K562 (cell line): ENCODE data around the gene GPR153. TPM values are rescaled to one million over a fixed set of nuclear protein-coding genes. Genes with fewer than 3 reads are reported as not detected.

Experiments
- ATAC-seq: fragments of 200-7000 bp; cut with Tn5 transposase; 3 replicates; pipeline ENCODE4 v1.9.1; 2020; ENCODE audit warnings: moderate library complexity
- BruUV-seq: library from RNA; stranded (reverse); fragments of 400-500 nt; replicated peaks from 2 replicates; lab custom pipeline; 2021; lab: Mats Ljungman, UMichigan
- CTCF ChIA-PET: fragments of 300-600 bp; formaldehyde crosslinking; extraction: SDS; loops from one replicate; lab custom pipeline; 2021; ENCODE audit warnings: low intra/inter-chr PET ratio; lab: Yijun Ruan, JAX
- POLR2A ChIA-PET: fragments of 300-600, 350-650 bp; sonication (Branson Sonifier 250); formaldehyde crosslinking; extraction: SDS; loops from one replicate; lab custom pipeline; 2021; ENCODE audit warnings: antibody characterized with exemption, inconsistent platforms; lab: Yijun Ruan, JAX
- DNase-seq, 4 experiments: peaks; one replicate each; pipeline versions ENCODE4 v3.0.0 to v3.0.0-alpha.2; 2011 to 2018; ENCODE audit warnings: low spot score in 3 of 4, mixed read lengths in 3 of 4; ENCODE audit errors: extremely low read depth in 1 of 4
- FAIRE-seq: peaks from 2 replicates; lab custom pipeline; 2011; peaks lifted over from hg19 to GRCh38; lab: Jason Lieb, UNC
- H2AFZ ChIP-seq: 2 replicates; pipeline ENCODE4 v1.6.0; 2011; ENCODE audit warnings: low read depth, low read length, control low read depth, inconsistent platforms
- H3K27ac ChIP-seq: fragments of 200-600 bp; 3 replicates; pipeline ENCODE4 v1.8.0; 2011; ENCODE audit warnings: low read depth, mild to moderate bottlenecking, control low read depth, inconsistent platforms, low read length, moderate library complexity, mixed read lengths; ENCODE audit errors: extremely low read depth
- H3K27me3 ChIP-seq, 2 experiments: fragments of 300-600 bp in 1 of 2; 2 replicates in 1 of 2; 3 replicates in 1 of 2; pipeline versions ENCODE4 v1.6.0 to v1.8.0; 2011; ENCODE audit warnings: inconsistent platforms in 2 of 2, low read length in 2 of 2, mild to moderate bottlenecking in 1 of 2, mixed read lengths in 1 of 2, moderate library complexity in 1 of 2; ENCODE audit not compliant: control insufficient read depth in 2 of 2, insufficient read depth in 2 of 2
- H3K36me3 ChIP-seq: fragments of 300-600 bp; 3 replicates; pipeline ENCODE4 v1.8.0; 2011; ENCODE audit warnings: mild to moderate bottlenecking, low read length, inconsistent platforms; ENCODE audit not compliant: control insufficient read depth, insufficient read depth
- H3K4me1 ChIP-seq, 2 experiments: fragments of 200-600 bp in 1 of 2; replicated peaks in 1 of 2; 2 replicates in 1 of 2; 3 replicates in 1 of 2; pipeline versions ENCODE4 v1.5.1 to v1.8.0; 2011; ENCODE audit warnings: inconsistent platforms in 2 of 2, low read length in 2 of 2, mild to moderate bottlenecking in 1 of 2, mixed read lengths in 1 of 2, moderate library complexity in 1 of 2; ENCODE audit not compliant: control insufficient read depth in 2 of 2, insufficient read depth in 2 of 2
- H3K4me2 ChIP-seq: 2 replicates; pipeline ENCODE4 v1.6.1; 2011; ENCODE audit warnings: low read length, control low read depth, inconsistent platforms, mixed read lengths; ENCODE audit not compliant: insufficient read depth
- H3K4me3 ChIP-seq: fragments of 200-600 bp; sonication (generic), shearing (Covaris generic); 2 replicates; pipeline ENCODE4 v1.5.1; 2016; ENCODE audit warnings: control low read depth, inconsistent platforms
- H3K79me2 ChIP-seq: fragments of 200-600 bp; 3 replicates; pipeline ENCODE4 v1.8.0; 2011; ENCODE audit warnings: low read length, inconsistent platforms; ENCODE audit not compliant: control insufficient read depth, insufficient read depth
- H3K9ac ChIP-seq, 2 experiments: 2 replicates each; pipeline versions ENCODE4 v1.6.0 to v1.6.1; 2011; ENCODE audit warnings: low read depth in 2 of 2, low read length in 2 of 2, control low read depth in 1 of 2, inconsistent platforms in 1 of 2, mild to moderate bottlenecking in 1 of 2, mixed read lengths in 1 of 2; ENCODE audit not compliant: insufficient read depth in 1 of 2
- H3K9me1 ChIP-seq: one replicate; pipeline ENCODE4 v1.6.0; 2011; ENCODE audit warnings: inconsistent platforms, mild to moderate bottlenecking, low read length, moderate library complexity; ENCODE audit not compliant: control insufficient read depth, insufficient read depth
- H3K9me3 ChIP-seq: replicated peaks from 2 replicates; pipeline ENCODE4 v1.5.1; 2011; ENCODE audit warnings: low read depth, low read length, inconsistent platforms; ENCODE audit not compliant: control insufficient read depth, insufficient read depth
- H4K20me1 ChIP-seq: replicated peaks from 2 replicates; pipeline ENCODE4 v1.6.1; 2011; ENCODE audit warnings: low read length, inconsistent platforms, mixed read lengths; ENCODE audit not compliant: control insufficient read depth, insufficient read depth
- BHLHE40 ChIP-seq: IDR thresholded peaks from 2 replicates; pipeline ENCODE4 v1.6.1; 2011; ENCODE audit warnings: low read length, improper control_type of control experiment
- CCNT2 ChIP-seq: IDR thresholded peaks from 2 replicates; pipeline ENCODE4 v1.6.1; 2011; ENCODE audit warnings: borderline replicate concordance, low read depth, mild to moderate bottlenecking, moderate library complexity, mixed read lengths, low read length; ENCODE audit not compliant: insufficient read length; ENCODE audit errors: extremely low read depth
- CREB3L1 ChIP-seq: fragments of 450-650 bp; IDR thresholded peaks from 2 replicates; pipeline ENCODE4 v1.6.1; 2014; ENCODE audit warnings: low read depth, mild to moderate bottlenecking, moderate library complexity, borderline replicate concordance
- GABPB2 ChIP-seq: fragments of 250-450 bp; sonication (Bioruptor Pico); conservative IDR thresholded peaks from 2 replicates; pipeline ENCODE4 v1.5.1; 2021; ENCODE audit warnings: mild to moderate bottlenecking
- KAT2B ChIP-seq: IDR thresholded peaks from one replicate; pipeline ENCODE4 v1.6.1; 2012; ENCODE audit warnings: low read depth, mild to moderate bottlenecking, control low read depth, inconsistent platforms, low read length, moderate library complexity
- KLF6 ChIP-seq: fragments of 250-450 bp; sonication (Bioruptor Pico); IDR thresholded peaks from 2 replicates; pipeline ENCODE4 v1.4.0; 2020; ENCODE audit warnings: mild to moderate bottlenecking, moderate library complexity, borderline replicate concordance
- LEF1 ChIP-seq: fragments of 450-650 bp; IDR thresholded peaks from 2 replicates; pipeline ENCODE4 v1.6.1; 2016; ENCODE audit warnings: mild to moderate bottlenecking
- NONO ChIP-seq, 2 experiments: fragments of 200-400 bp in 1 of 2; fragments of 450-650 bp in 1 of 2; formaldehyde crosslinking in 1 of 2; IDR thresholded peaks; 2 replicates each; pipeline ENCODE4 v1.6.1; 2017; ENCODE audit warnings: low read depth in 2 of 2, mild to moderate bottlenecking in 2 of 2, moderate library complexity in 2 of 2, low read length in 1 of 2
- NUFIP1 ChIP-seq: fragments of 450-650 bp; IDR thresholded peaks from 2 replicates; pipeline ENCODE4 v1.6.1; 2018; ENCODE audit not compliant: partially characterized antibody
- PHB ChIP-seq: fragments of 250-450 bp; sonication (Bioruptor Pico); IDR thresholded peaks from 2 replicates; pipeline ENCODE4 v1.5.0; 2021
- POLR2AphosphoS5 ChIP-seq: IDR thresholded peaks from 2 replicates; pipeline ENCODE4 v1.6.1; 2011; ENCODE audit warnings: mild to moderate bottlenecking, low read depth, low read length, moderate library complexity; ENCODE audit not compliant: control insufficient read depth, insufficient read depth
- SIRT6 ChIP-seq: IDR thresholded peaks from one replicate; pipeline ENCODE4 v1.6.1; 2012; ENCODE audit warnings: low read depth, mild to moderate bottlenecking, control low read depth, inconsistent platforms, low read length, moderate library complexity
- THRB ChIP-seq: fragments of 450-650 bp; formaldehyde crosslinking; conservative IDR thresholded peaks from 2 replicates; pipeline ENCODE4 v1.4.0; 2022; ENCODE audit warnings: mild to moderate bottlenecking, missing genetic modification characterization
- ZNF408 ChIP-seq: fragments of 250-450 bp; sonication (Bioruptor Pico); IDR thresholded peaks from 2 replicates; pipeline ENCODE4 v1.4.0; 2020; ENCODE audit warnings: low read depth, mild to moderate bottlenecking, moderate library complexity
- ZNF512 ChIP-seq: IDR thresholded peaks from 2 replicates; pipeline ENCODE4 v1.6.1; 2016; ENCODE audit warnings: missing genetic modification characterization, missing compliant biosample characterization
- WGBS: fragments of 100-300 bp; shearing (Covaris generic); methylation state at CpG from one replicate; pipeline ENCODE4 v1.1.6; 2016; ENCODE audit warnings: low coverage, mixed read lengths; ENCODE audit not compliant: insufficient coverage; ENCODE audit errors: missing lambda C conversion rate; 5-methylcytosine and 5-hydroxymethylcytosine counted together
- in situ Hi-C: fragments of 300-500 bp; cut with MboI; formaldehyde crosslinking; loops from 4 replicates; pipeline ENCODE4 v1.15.0; 2018; ENCODE audit warnings: inconsistent platforms, mixed read lengths
- intact Hi-C: fragments of 100-400 bp; cut with micrococcal nuclease; formaldehyde crosslinking; loops from 2 replicates; pipeline ENCODE4 v1.14.2; 2022
- polyA plus RNA-seq, 8 experiments: library from polyadenylated mRNA; depleted of rRNA in 4 of 8; stranded (reverse) in 5 of 8; unstranded in 3 of 8; fragments of >200 nt; fragmentation: Nextera tagmentation in 2 of 8; fragmentation: Illumina TruSeq in 1 of 8; extraction: Ambion mirVana in 2 of 8; extraction: Trizol in 1 of 8; gene quantifications; 2 replicates each; pipeline versions ENCODE4 v1.2.1 to v1.2.3, GENCODE V29; 2011 to 2014; ENCODE audit warnings: inconsistent platforms in 1 of 8, missing spikeins in 1 of 8
- total RNA-seq, 7 experiments: library from RNA; depleted of rRNA in 6 of 7; stranded (reverse); fragments of >200 nt in 6 of 7; fragmentation: Illumina TruSeq in 2 of 7; extraction: Trizol in 2 of 7; gene quantifications; 2 replicates each; pipeline versions ENCODE4 v1.2.1 to v1.2.3, GENCODE V29; 2011 to 2021; ENCODE audit warnings: low replicate concordance in 1 of 7
- TF ChIP-seq, protein P1 (sequence below): fragments of 250-450 bp; sonication (Bioruptor Pico); IDR thresholded peaks from 2 replicates; pipeline ENCODE4 v1.4.0; 2020

Gene GPR153
- total and polyA plus RNA-seq, 9 of the 15 experiments (the other 6 are each of a cell fraction or from before 2014, with no cell fraction given), result 0.01 to 1.5 (median 0.51) TPM

- no peak overlapping the region for H3K4me3 ChIP-seq
- H3K9me3 ChIP-seq, result no peaks in the 10 kb centered on the region
- no TSS peak for BruUV-seq
- ChIA-PET POLR2A (interaction anchor here (0.6 to 1.9 kb wide), 6 partner anchors 12 to 127 kb away, joined by 3 to 8 read pairs (median 4); partner anchors contain the start of gene RPL22), CTCF (no interaction called here)
- no peak overlapping the region for H2AFZ ChIP-seq
- intact Hi-C loops, result no loop called here
- ATAC-seq (no peak), FAIRE-seq (no peak), DNase-seq (no peak)
- H3K27ac ChIP-seq, result no peak overlapping the region
- H3K79me2 ChIP-seq, result peaks cover 36% of the 10 kb centered on the region
- H3K36me3 ChIP-seq, result peaks cover 62% of the 10 kb centered on the region; the same call in 2 of the 3 replicates
- H3K27me3 ChIP-seq, result no peaks in the 10 kb centered on the region
- H3K4me2 ChIP-seq, result no peak overlapping the region
- no peaks in the 10 kb centered on the region for H4K20me1 ChIP-seq
- in situ Hi-C loops, result no loop called here
- H3K9me1 ChIP-seq, result peaks cover 4% of the 10 kb centered on the region
- H3K9ac ChIP-seq, result 0 out of 4 replicates have a peak overlapping the region, but pooled peaks of 1 of the 2 experiments have one; percentile 21
- H3K4me1 ChIP-seq, result peaks cover 4 to 54% of the 10 kb centered on the region in 2 experiments; a peak in 4 of 5 replicates
- WGBS, result 94% methylated on average over 10 of the region's 16 CpGs
- no peak for TF ChIP-seq ZNF408 (CRISPR knock-in tag)
- TF ChIP-seq NONO (IDR thresholded peaks at IDR 0.05; ENCODE audit: low read depth in 2 of 2, low read length in 1 of 2), result no peak
- TF ChIP-seq NUFIP1, result no peak
- TF ChIP-seq, protein P1, sequence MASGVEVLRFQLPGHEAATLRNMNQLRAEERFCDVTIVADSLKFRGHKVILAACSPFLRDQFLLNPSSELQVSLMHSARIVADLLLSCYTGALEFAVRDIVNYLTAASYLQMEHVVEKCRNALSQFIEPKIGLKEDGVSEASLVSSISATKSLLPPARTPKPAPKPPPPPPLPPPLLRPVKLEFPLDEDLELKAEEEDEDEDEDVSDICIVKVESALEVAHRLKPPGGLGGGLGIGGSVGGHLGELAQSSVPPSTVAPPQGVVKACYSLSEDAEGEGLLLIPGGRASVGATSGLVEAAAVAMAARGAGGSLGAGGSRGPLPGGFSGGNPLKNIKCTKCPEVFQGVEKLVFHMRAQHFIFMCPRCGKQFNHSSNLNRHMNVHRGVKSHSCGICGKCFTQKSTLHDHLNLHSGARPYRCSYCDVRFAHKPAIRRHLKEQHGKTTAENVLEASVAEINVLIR (CRISPR knock-in tag), result no peak
- no peak for TF ChIP-seq POLR2AphosphoS5
- TF ChIP-seq PHB (CRISPR knock-in tag), result no peak
- no peak for TF ChIP-seq SIRT6
- TF ChIP-seq ZNF512 (tag), result no peak
- TF ChIP-seq LEF1, result no peak
- TF ChIP-seq BHLHE40, result no peak
- TF ChIP-seq CREB3L1, result no peak
- no peak for TF ChIP-seq CCNT2
- TF ChIP-seq KLF6 (CRISPR knock-in tag), result no peak
- no peak for TF ChIP-seq GABPB2
- TF ChIP-seq THRB (CRISPR knock-in tag), result no peak
- no peak for TF ChIP-seq KAT2B
These were observed 49.2 kb downstream of the GPR153 start for GRCh38 chr1:6211731-6212130.
